GM19397 (cell line): Measurements from ENCODE around the gene ADAMTS15.

Experiments
- ATAC-seq: cut with Tn5 transposase; IDR thresholded peaks from one replicate; pipeline ENCODE4 v1.9.1; 2021; ENCODE audit warnings: mild to moderate bottlenecking, moderate library complexity; ENCODE audit not compliant: unreplicated experiment

Gene ADAMTS15

GRCh38 chr11:130448416-130449309 is at the start of gene ADAMTS15:
Gene ADAMTS15, plus strand, starts transcription at chr11:130448645. Its CDS starts 329 bp downstream, at chr11:130448974.
- ATAC-seq = no peak

- no peak for ATAC-seq
Measured at GRCh38 chr11:130399196-130399595, 49.2 kb upstream of the ADAMTS15 start.

- no peak for ATAC-seq
Measured at GRCh38 chr11:130400781-130401483, 47.5 kb upstream of the ADAMTS15 start.

DNA sequence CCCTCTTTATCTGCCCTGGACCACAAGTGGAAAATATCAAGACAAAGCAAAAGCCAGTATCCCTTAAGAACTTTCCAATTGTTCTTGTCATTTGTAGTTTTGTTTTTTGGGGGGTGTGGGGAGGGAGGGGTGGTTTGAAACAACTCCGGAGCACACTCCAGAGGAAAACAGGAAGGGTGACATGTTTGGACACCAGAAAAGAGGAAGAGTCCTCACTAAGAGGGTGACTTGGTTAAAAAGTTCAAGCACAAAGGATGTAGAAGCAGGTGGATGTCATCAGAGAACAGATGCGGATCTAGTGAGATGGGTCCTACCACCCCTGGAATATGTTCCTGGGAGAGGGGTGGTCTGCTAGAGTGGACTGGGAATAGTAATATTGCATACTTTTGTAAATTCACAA is 45.9 kb upstream of the ADAMTS15 start:
- no peak for ATAC-seq

DNA sequence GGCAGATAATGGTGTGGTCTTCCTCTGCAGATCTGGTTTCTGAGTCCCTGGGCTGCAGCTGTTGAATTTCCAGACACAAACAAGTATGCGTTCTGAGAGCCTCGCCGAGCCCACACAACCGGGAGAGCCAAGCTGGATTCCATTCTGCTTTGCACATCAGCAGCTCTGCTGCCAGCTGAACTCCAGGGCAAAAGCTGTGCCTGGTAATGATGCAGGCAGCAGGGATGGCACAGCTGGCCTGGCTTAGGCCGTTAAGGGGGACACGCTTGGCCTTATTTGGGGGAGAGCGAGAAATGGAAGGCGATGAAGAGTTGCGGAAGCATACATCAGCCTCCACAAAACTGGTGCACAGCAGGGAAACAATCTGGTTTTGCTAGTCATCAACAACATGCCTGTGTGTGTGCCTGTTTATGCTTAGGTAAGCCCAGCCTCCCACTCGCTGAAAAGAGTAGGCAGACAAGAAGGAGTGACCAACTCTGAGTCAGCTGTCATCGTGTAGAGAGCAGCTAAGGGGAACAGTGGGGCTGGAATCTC is 45.1 kb upstream of the ADAMTS15 start:
- ATAC-seq = no peak

DNA sequence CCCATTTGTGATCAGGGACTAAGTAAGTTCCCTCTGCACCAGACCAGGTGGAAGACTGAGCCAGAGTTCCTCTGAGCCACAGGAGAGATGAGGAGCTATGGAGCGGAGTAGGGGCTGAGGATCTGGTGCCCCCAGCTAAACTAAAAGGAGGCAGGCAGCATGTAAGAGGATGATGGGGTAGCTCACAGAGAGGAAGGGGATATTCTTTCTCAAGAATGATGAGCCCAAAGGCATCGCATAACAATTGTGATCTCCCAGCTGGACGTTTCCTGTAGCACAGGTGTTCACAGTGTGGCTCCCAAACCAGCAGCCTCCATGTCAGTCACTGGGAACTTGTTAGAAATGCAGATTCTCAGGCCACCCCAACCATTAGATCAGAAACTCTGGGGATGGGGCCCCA is 44.5 kb upstream of the ADAMTS15 start:
- ATAC-seq = no peak

DNA sequence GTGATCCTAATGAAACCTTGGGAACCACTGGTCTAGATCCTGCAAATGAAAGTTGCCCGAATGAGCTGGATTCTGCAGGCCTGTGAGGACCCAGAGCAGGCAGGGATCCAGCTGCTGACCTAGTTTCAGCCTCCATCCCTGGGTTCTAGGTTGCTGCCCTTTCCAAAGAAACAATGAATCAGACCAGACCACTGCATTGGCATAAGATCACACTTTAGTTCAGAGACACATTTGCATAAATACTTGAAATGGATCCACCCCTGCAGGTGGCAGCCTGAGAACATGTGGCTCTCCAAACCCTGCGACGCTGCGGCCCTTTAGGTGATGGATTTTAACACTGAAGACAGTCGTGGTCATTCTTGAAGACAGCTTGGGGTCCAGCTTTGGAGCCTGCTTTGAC is 43.7 kb upstream of the ADAMTS15 start:
- ATAC-seq = no peak

- ATAC-seq = no peak
Measured at GRCh38 chr11:130405428-130405827, 43.0 kb upstream of the ADAMTS15 start.

- no peak for ATAC-seq
Measured at GRCh38 chr11:130407978-130408377, 40.5 kb upstream of the ADAMTS15 start.

DNA sequence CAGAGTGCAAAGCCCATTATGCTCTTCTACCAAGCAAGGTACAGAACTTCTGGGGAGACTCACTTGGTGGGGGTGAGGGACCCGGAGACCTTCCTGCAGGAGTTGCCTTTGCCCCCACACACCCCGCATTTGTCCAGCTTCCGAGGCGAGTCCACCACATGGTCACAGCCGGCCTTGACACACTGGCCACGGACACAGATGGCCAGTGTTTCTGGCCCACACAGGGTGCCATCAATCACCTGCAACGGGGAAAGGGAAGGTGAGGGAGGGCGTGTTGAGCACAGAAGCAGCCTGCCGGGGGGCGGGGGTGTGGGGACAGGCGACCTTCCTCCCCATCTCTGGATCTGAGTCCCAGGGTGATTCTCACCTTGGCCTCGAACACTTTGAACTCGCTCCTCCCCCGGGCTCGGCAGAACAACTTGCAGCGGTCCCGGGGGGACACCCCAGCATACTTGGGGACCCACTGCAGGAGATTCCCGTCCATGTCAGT is 40.0 kb upstream of the ADAMTS15 start:
- no peak for ATAC-seq

- no peak for ATAC-seq
Measured at GRCh38 chr11:130408901-130409300, 39.5 kb upstream of the ADAMTS15 start.

GRCh38 chr11:130409594-130410388 is 38.7 kb upstream of the ADAMTS15 start:
- ATAC-seq = no peak

DNA sequence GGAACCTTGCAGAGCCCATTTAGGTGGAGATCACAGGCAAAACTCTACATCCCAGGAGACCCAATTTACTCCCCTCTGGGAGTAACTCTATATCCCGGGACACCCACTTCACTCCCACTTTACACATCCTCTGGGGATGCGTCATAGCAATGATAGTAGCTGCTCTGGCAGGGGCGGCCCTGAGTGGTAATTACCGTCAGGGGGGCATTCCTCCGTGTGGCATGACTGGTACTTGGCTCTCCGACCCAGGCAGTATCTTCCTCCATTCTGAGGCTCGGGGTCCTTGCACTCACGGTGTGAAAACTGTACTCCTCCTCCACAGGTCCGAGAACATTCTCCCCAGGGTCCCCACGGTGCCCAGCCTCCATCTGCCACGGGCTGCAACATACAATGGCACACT is 37.2 kb upstream of the ADAMTS15 start:
- ATAC-seq = no peak

DNA sequence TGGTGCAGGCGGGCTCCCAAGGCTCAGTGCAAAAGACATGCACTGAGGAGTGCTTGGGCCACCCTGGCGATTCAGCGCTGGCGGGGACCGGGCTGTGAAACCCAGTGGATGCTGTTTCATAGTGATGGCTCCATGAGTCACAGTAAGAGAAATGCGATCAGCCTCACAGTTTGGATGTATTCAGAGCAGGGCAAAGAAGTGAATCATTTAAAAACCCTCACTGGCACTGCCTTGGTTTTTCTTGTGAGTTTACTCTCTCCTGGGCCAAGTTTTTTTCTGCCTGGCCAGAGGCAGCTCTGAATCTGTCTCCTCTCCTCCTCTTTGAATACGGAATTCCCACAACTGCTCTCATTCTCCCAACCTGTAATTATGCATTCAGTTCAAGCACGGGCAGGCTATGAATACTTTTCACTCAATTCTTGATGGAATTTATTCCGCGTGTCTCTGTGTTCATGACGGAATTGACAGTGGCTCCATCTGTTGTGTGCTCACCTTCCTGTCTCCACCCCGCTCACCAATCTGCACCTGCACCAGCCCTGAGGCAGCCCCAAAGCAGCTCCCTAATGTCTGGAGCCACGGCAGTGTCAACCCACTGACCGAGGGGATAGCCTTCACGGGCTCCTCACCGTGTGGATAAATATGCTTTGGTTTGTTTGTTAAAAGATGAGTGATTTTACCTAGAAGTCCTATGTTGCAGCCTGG is 34.9 kb upstream of the ADAMTS15 start:
- no peak for ATAC-seq

DNA sequence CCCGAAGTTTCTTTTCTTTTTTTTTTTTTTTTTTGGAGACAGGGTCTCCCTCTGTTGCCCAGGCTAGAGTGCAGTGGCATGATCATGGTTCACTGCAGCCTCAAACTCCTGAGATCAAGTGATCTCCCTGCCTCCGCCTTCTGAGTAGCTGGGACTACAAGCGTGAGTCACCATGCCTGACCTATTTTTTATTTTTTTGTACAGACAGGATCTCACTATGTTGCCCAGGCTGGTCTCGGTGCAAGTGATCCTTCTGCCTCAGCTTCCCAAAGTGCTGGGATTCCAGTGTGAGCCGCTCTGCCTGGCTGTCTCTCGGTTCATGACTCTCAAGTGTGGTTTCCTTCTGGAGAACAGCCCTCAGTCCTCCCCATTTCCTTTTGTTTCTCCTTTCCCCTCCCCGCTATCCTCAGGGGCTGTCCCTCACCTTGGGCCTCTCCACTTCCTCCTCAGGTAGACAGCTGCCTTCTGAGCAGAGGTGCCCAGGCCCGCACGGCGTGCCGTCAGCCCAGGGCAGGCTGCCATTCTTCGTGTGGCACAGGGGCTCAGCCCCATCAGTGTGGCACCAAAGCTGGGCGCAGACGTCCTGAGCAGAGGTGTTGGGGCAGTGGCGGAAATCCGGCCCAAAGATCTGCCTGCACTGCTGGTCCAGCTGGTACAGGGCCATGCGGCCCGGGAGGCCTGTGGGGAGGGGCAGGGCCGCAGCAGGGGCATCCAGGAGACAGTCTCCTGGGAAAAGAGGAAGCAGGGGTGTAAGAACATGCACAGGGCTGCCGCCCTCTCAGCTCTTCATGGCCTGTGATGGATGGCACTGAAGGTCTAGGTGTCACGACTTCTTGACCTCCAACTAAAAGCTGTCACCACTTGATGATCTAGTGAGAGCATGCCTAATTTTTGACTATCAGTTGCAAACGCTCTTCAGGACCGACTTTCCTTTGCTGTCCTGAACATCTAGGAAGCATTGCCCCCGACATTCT is 34.1 kb upstream of the ADAMTS15 start:
- no peak for ATAC-seq

- no peak for ATAC-seq
Measured at GRCh38 chr11:130415731-130416529, 32.5 kb upstream of the ADAMTS15 start.

DNA sequence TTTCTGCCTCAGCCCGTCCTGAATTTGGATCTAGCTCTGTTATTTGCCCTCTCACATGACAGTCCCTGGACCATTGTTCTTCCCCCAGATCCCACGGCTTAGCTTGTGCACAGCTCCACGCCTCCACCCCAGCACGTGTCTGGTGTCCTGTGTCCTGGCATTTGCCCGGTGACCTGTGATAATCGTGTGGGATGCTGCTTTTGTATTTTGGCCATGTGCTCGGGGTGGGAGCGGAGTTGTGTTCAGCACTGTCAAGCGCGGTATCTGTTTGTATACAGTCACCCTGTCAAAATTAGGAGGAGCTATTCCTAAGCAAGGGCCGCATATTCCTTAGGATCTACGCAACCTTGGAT is 31.9 kb upstream of the ADAMTS15 start:
- ATAC-seq = no peak

DNA sequence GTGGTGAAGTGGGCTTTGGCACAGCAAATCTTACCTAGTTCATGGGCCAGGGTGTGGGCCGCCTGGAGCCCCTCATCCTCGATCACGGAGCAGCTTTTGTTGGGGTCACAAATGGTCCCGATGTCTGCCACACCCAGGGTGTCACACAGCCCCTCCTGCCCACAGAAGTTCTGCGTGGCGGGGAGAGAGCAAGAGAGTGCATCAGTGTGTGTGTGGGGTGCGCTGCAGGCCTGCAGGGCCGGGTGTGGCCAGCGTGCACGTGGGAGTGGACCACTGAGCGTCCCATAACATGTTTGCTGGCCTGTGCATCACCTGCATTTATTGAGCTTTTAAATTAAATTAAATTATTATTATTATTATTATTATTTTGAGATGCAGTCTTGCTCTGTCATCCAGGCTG is 31.5 kb upstream of the ADAMTS15 start:
- no peak for ATAC-seq
